Prostate gland (tissue), 2 donors: ENCODE data around the gene TLDC2. TPM values are rescaled to one million over a fixed set of nuclear protein-coding genes. Genes with fewer than 3 reads are reported as not detected.

Experiments
- DNase-seq: peaks from one replicate; pipeline ENCODE4 v3.0.0-alpha.2; 2019; ENCODE audit warnings: low spot score
- H3K27ac ChIP-seq, 2 donors: fragments of 200-600 bp; sonication (generic); 2 replicates each; pipeline ENCODE4 v1.5.1; 2017 to 2019
- H3K27me3 ChIP-seq: fragments of 200-600 bp; sonication (generic); replicated peaks from 2 replicates; pipeline ENCODE4 v1.5.1; 2019; ENCODE audit not compliant: insufficient read depth
- H3K36me3 ChIP-seq, 2 donors: fragments of 200-600 bp; sonication (generic); 1 replicate in 1 of 2; 2 replicates in 1 of 2; pipeline versions ENCODE4 v1.5.1 to v1.8.1; 2017 to 2019
- H3K4me1 ChIP-seq: fragments of 200-600 bp; sonication (generic); replicated peaks from 2 replicates; pipeline ENCODE4 v1.5.1; 2019
- H3K4me3 ChIP-seq, 2 donors: fragments of 200-600 bp; sonication (generic); 2 replicates each; pipeline ENCODE4 v1.5.1; 2017 to 2019
- H3K9me3 ChIP-seq: fragments of 200-600 bp; sonication (generic); 2 replicates; pipeline ENCODE4 v1.5.1; 2017
- POLR2A ChIP-seq: fragments of 450-650 bp; IDR thresholded peaks from one replicate; pipeline ENCODE4 v1.6.1; 2016; ENCODE audit warnings: antibody characterized with exemption, mild to moderate bottlenecking
- POLR2AphosphoS5 ChIP-seq: sonication (generic); formaldehyde crosslinking; IDR thresholded peaks from one replicate; pipeline ENCODE4 v1.6.1; 2017; ENCODE audit warnings: antibody characterized with exemption
- WGBS: methylation state at CpG from one replicate; pipeline ENCODE4 v1.1.5; 2018; 5-methylcytosine and 5-hydroxymethylcytosine counted together
- intact Hi-C: fragments of 100-400 bp; cut with DNase I; formaldehyde crosslinking; loops from one replicate; pipeline ENCODE4 v1.14.2; 2022
- total RNA-seq, 2 donors: library from RNA; depleted of rRNA; stranded (reverse); fragments of >200 nt; gene quantifications; one replicate each; pipeline ENCODE4 v1.1.0, GENCODE V29; 2016
- TF ChIP-seq, protein P1 (sequence below), 4 experiments: fragments of 200-600 bp in 2 of 4; fragments of 450-650 bp in 2 of 4; sonication (generic) in 2 of 4; IDR thresholded peaks; 1 replicate in 3 of 4; 2 replicates in 1 of 4; pipeline ENCODE4 v1.5.1; 2016 to 2019; ENCODE audit warnings: antibody characterized with exemption in 4 of 4, mild to moderate bottlenecking in 2 of 4, moderate library complexity in 2 of 4

Gene TLDC2
- total RNA-seq, 2 donors from 2014 or later = 0.14 to 1.3 TPM

DNA sequence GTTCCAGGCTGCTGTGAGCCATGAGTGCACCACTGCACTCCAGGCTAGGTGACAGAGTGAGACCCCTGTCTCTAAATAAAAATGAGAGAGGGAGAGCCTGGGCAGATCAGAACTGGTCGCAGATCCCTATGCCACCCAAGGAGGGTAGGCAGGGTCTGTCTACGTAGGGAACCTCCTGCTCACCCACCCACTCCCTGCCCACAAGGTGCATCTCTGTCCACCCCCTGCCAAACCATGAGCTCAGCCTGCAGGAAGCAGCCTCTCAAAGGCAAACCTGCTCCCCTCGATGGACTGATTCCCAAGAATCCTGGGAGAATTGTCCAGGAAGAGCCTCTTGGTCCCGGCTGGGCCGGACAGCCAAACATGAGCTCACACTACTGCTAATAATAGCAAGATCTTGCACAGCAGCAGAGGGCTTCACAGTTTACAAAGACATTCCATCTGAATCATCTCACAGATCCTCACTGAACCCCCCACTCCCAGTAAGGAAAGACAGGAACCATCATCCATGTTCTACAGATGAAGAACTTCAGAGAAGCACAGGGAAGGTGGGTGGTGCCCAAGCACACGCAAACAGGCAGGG is 27.8 kb upstream of the TLDC2 start:
- DNase-seq = no peak
- no peaks in the 10 kb centered on the region for H3K4me1 ChIP-seq

DNA sequence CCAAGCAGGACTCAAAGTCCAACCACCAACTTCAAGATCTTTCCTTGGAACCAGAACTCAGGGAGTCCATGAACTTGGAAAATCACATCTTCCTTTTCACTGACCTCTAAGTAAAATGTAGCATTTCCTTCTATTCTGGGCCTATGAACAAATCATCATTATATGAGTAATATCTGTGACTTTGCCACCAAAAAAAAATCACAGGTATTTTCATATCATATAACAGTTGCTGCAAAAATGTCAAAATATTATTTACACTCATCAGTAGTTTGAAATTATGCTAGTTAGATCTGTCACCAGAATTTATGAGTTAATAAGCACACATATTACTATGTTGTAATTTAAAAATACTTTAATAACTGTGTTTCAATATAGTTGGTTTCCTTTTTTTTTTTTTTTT is 27.3 kb upstream of the TLDC2 start:
- TF ChIP-seq POLR2A (no peak), POLR2AphosphoS5 (no peak)
- TF ChIP-seq, protein P1, sequence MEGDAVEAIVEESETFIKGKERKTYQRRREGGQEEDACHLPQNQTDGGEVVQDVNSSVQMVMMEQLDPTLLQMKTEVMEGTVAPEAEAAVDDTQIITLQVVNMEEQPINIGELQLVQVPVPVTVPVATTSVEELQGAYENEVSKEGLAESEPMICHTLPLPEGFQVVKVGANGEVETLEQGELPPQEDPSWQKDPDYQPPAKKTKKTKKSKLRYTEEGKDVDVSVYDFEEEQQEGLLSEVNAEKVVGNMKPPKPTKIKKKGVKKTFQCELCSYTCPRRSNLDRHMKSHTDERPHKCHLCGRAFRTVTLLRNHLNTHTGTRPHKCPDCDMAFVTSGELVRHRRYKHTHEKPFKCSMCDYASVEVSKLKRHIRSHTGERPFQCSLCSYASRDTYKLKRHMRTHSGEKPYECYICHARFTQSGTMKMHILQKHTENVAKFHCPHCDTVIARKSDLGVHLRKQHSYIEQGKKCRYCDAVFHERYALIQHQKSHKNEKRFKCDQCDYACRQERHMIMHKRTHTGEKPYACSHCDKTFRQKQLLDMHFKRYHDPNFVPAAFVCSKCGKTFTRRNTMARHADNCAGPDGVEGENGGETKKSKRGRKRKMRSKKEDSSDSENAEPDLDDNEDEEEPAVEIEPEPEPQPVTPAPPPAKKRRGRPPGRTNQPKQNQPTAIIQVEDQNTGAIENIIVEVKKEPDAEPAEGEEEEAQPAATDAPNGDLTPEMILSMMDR (IDR thresholded peaks at IDR 0.05) = no peak
- no peak overlapping the region for H3K4me3 ChIP-seq

More for the DNA sequence above, 27.8 kb upstream of the TLDC2 start:
- Histone ChIP-seq H3K4me3 (no peak overlapping the region), H3K27ac (peak overlapping the region; percentile 66 to 76), H3K27me3 (no peaks in the 10 kb centered on the region), H3K36me3 (no peaks in the 10 kb centered on the region), H3K9me3 (no peaks in the 10 kb centered on the region)
- TF ChIP-seq POLR2A (no peak), POLR2AphosphoS5 (no peak)
- TF ChIP-seq, protein P1 (IDR thresholded peaks at IDR 0.05) = no peak
- intact Hi-C loops = no loop called here
- 57% methylated on average over 6 of the region's 6 CpGs for WGBS

DNA sequence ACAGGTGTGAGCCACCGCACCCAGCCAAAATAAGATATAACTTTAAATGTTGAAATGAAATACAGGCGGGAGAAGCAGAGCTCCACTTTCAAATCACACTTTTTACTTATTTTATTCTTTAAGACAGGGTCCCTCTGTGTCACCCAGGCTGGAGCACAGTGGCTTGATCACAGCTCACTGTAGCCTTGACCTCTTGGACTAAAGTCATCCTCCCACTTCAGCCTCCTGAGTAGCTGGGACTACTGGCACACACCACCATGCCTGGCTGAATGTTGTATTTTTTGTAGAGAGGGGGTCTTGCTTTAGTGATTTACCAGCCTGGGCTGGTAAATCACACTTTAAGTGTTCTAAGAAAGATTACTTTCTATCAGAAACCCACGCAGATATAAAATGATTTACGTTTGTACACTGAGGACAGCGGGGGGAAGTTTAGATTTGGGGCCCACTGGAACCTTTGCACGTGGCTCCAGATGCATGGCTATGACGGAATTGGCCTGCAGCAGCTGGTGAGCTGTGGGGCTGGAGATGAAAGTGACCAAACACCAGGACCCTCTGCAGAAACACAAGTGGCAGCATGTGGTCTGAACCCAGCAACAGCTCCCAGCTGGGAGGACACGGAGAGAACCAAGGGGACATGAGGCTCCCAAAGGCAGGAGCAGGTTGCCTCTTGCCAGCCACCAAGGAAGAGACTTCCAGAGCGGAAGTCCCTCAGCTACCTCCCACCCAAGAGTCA is 26.4 kb upstream of the TLDC2 start:
- Histone ChIP-seq H3K27me3 (no peaks in the 10 kb centered on the region), H3K4me3 (no peak overlapping the region), H3K27ac (peak overlapping the region; percentile 21 to 22), H3K4me1 (no peaks in the 10 kb centered on the region), H3K36me3 (no peaks in the 10 kb centered on the region), H3K9me3 (no peaks in the 10 kb centered on the region)
- intact Hi-C loops = no loop called here
- WGBS = 88% methylated on average over 9 of the region's 9 CpGs
- no peak for DNase-seq
- TF ChIP-seq POLR2A = no peak
- no peak for TF ChIP-seq POLR2AphosphoS5
- TF ChIP-seq, protein P1 (IDR thresholded peaks at IDR 0.05) = no peak

More for the DNA sequence above, 27.3 kb upstream of the TLDC2 start:
- H3K36me3 ChIP-seq = no peaks in the 10 kb centered on the region
- no peak for DNase-seq
- no peaks in the 10 kb centered on the region for H3K9me3 ChIP-seq
- no peaks in the 10 kb centered on the region for H3K27me3 ChIP-seq
- H3K27ac ChIP-seq = peak overlapping the region; percentile 22 to 76
- no peaks in the 10 kb centered on the region for H3K4me1 ChIP-seq
- intact Hi-C loops = no loop called here

- Histone ChIP-seq H3K36me3 (no peaks in the 10 kb centered on the region), H3K4me3 (no peak overlapping the region), H3K27ac (no peak overlapping the region), H3K9me3 (no peaks in the 10 kb centered on the region), H3K27me3 (no peaks in the 10 kb centered on the region), H3K4me1 (peaks cover 7% of the 10 kb centered on the region)
- intact Hi-C loops = no loop called here
- 78% methylated on average over 6 of the region's 6 CpGs for WGBS
- DNase-seq = no peak
- no peak for TF ChIP-seq POLR2AphosphoS5
- TF ChIP-seq, protein P1 (IDR thresholded peaks at IDR 0.05) = no peak
- TF ChIP-seq POLR2A = no peak
These were observed 25.2 kb upstream of the TLDC2 start for GRCh38 chr20:36850759-36851158.

DNA sequence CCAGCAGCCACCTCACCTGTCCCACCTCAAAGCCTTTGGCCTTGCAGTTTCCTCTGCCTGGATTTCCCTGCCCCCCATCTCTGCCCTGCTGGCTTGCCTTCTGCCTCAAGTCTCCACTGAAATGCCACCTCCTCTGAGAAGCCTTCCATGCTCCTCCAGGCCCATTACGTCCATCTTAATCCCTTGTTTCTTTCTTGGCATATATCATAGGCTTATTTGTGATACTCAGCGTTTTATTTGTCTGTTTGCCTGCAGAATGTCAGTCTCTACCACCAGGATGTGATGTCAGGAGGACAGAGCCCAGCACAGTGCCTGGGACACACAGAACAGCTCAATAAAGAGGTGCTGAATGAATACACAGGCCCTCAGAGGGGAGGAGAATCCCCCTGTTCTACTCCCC is 24.4 kb upstream of the TLDC2 start:
- no peak for DNase-seq
- TF ChIP-seq POLR2AphosphoS5 = no peak
- TF ChIP-seq, protein P1 (IDR thresholded peaks at IDR 0.05) = no peak
- TF ChIP-seq POLR2A = no peak
- no peaks in the 10 kb centered on the region for H3K36me3 ChIP-seq
- H3K27me3 ChIP-seq = no peaks in the 10 kb centered on the region
- H3K4me1 ChIP-seq = peaks cover 14% of the 10 kb centered on the region
- no peaks in the 10 kb centered on the region for H3K9me3 ChIP-seq
- WGBS = 78% methylated on average over 2 of the region's 2 CpGs
- H3K4me3 ChIP-seq = no peak overlapping the region
- H3K27ac ChIP-seq = peak overlapping the region in 1 of 2 donors; percentile 71
- intact Hi-C loops = no loop called here
